Testis (tissue), 2 donors: ENCODE results near the gene SSR2.

ENCODE experiments used
- CTCF ChIP-seq, 3 experiments: fragments of 450-650 bp in 2 of 3; fragments of 200-600 bp in 1 of 3; sonication (generic) in 1 of 3; IDR thresholded peaks; one replicate each; pipeline ENCODE4 v1.5.1; 2016 to 2019; ENCODE audit warnings: antibody characterized with exemption in 3 of 3, mild to moderate bottlenecking in 2 of 3, moderate library complexity in 1 of 3
- POLR2A ChIP-seq: fragments of 450-650 bp; IDR thresholded peaks from one replicate; pipeline ENCODE4 v1.6.1; 2017; ENCODE audit warnings: antibody characterized with exemption, mild to moderate bottlenecking, moderate library complexity

GRCh38 chr1:156026588-156026987 lies 5.8 kb upstream of the SSR2 start:
- TF ChIP-seq CTCF (IDR thresholded peaks at IDR 0.05) (no peak), POLR2A (no peak)
